GM19324 (cell line): ENCODE data around the gene C11orf97.
"Not testable (repeated sequence)": the region's sequence is repeated elsewhere in the genome, so short reads cannot be mapped to it uniquely, and the experiment has no call there.

Source experiments
- ATAC-seq: cut with Tn5 transposase; IDR thresholded peaks from one replicate; pipeline ENCODE4 v1.9.1; 2021; ENCODE audit warnings: mild to moderate bottlenecking, moderate library complexity; ENCODE audit not compliant: unreplicated experiment, low FRiP score

Gene C11orf97

GRCh38 chr11:94555752-94556329 is 43.6 kb downstream of the C11orf97 start:
- not testable (repeated sequence) for ATAC-seq

GRCh38 chr11:94557421-94557820 is 45.2 kb downstream of the C11orf97 start:
- no peak for ATAC-seq

GRCh38 chr11:94557992-94558391 is 45.7 kb downstream of the C11orf97 start:
- no peak for ATAC-seq

- no peak for ATAC-seq
These were observed 46.2 kb downstream of the C11orf97 start for GRCh38 chr11:94558468-94558867.

GRCh38 chr11:94558932-94559331 is 46.7 kb downstream of the C11orf97 start:
- ATAC-seq, result no peak

- no peak for ATAC-seq
These were observed 47.1 kb downstream of the C11orf97 start for GRCh38 chr11:94559361-94559760.

GRCh38 chr11:94560834-94561233 is 48.6 kb downstream of the C11orf97 start:
- no peak for ATAC-seq

- ATAC-seq, result no peak
These were observed 51.1 kb downstream of the C11orf97 start for GRCh38 chr11:94563176-94563847.

- no peak for ATAC-seq
These were observed 51.7 kb downstream of the C11orf97 start for GRCh38 chr11:94563848-94564467.

- no peak for ATAC-seq
These were observed 55.0 kb downstream of the C11orf97 start, which contains the start of gene PIWIL4 for GRCh38 chr11:94567181-94567670. Gene PIWIL4, plus strand, starts transcription at chr11:94567368. Its CDS starts 151 bp downstream, at chr11:94567519.

- no peak for ATAC-seq
These were observed 55.9 kb downstream of the C11orf97 start for GRCh38 chr11:94568200-94568599.

- no peak for ATAC-seq
These were observed 56.5 kb downstream of the C11orf97 start for GRCh38 chr11:94568717-94569116.

- ATAC-seq, result not testable (repeated sequence)
These were observed 60.7 kb downstream of the C11orf97 start for GRCh38 chr11:94572975-94573374.

- ATAC-seq, result no peak
These were observed 62.1 kb downstream of the C11orf97 start for GRCh38 chr11:94574193-94574961.

- ATAC-seq, result no peak
These were observed 64.0 kb downstream of the C11orf97 start for GRCh38 chr11:94576306-94576705.

GRCh38 chr11:94577841-94578240 is 65.6 kb downstream of the C11orf97 start:
- ATAC-seq, result no peak
